Measurements from ENCODE around the gene ZFYVE27.

Gene ZFYVE27

GRCh38 chr10:97760461-97761257 is 23.7 kb downstream of the ZFYVE27 start:
- ChIA-PET POLR2A (no interaction called here), CTCF (interaction anchor here (1.1 to 5.5 kb wide), 5 partner anchors 11 to 281 kb away, joined by 3 to 36 read pairs (median 4); no protein-coding TSS in a partner anchor)
- TF ChIP-seq ZBTB20 (tag by site-specific recombination; IDR thresholded peaks at IDR 0.05) (no peak), ZNF623 (tag by site-specific recombination; IDR thresholded peaks at IDR 0.05) (no peak), ZNF792 (tag by site-specific recombination; IDR thresholded peaks at IDR 0.05) (no peak), PRDM1 (tag by site-specific recombination; IDR thresholded peaks at IDR 0.05) (no peak), ZNF18 (tag by site-specific recombination; IDR thresholded peaks at IDR 0.05) (no peak), ZNF239 (tag by site-specific recombination; IDR thresholded peaks at IDR 0.05) (no peak), ZNF202 (tag by site-specific recombination; IDR thresholded peaks at IDR 0.05; ENCODE audit: borderline replicate concordance) (no peak), ZNF146 (tag by site-specific recombination; IDR thresholded peaks at IDR 0.05) (no peak), GLIS2 (tag by site-specific recombination; IDR thresholded peaks at IDR 0.05) (no peak), IKZF3 (tag by site-specific recombination; IDR thresholded peaks at IDR 0.05) (no peak), ZNF585B (tag by site-specific recombination; IDR thresholded peaks at IDR 0.05) (no peak), ZNF140 (tag by site-specific recombination; IDR thresholded peaks at IDR 0.05) (no peak), ZNF174 (tag by site-specific recombination; IDR thresholded peaks at IDR 0.05) (no peak), ZNF366 (tag by site-specific recombination; conservative IDR thresholded peaks at IDR 0.05) (no peak), ZNF558 (tag by site-specific recombination; IDR thresholded peaks at IDR 0.05) (no peak), ZNF768 (tag by site-specific recombination; IDR thresholded peaks at IDR 0.05) (no peak), ZEB2 (tag by site-specific recombination; IDR thresholded peaks at IDR 0.05) (no peak)
- TF ChIP-seq, protein P1, sequence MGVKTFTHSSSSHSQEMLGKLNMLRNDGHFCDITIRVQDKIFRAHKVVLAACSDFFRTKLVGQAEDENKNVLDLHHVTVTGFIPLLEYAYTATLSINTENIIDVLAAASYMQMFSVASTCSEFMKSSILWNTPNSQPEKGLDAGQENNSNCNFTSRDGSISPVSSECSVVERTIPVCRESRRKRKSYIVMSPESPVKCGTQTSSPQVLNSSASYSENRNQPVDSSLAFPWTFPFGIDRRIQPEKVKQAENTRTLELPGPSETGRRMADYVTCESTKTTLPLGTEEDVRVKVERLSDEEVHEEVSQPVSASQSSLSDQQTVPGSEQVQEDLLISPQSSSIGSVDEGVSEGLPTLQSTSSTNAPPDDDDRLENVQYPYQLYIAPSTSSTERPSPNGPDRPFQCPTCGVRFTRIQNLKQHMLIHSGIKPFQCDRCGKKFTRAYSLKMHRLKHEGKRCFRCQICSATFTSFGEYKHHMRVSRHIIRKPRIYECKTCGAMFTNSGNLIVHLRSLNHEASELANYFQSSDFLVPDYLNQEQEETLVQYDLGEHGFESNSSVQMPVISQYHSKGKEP (tag by site-specific recombination; IDR thresholded peaks at IDR 0.05) = no peak

GRCh38 chr10:97761331-97761865 is 24.5 kb downstream of the ZFYVE27 start:
- peaks cover 0 to 48% of the 10 kb centered on the region in 2 experiments; a peak in 2 of 3 replicates for H3K36me3 ChIP-seq (ENCODE audit: control insufficient read depth in 2 of 2, insufficient read depth in 1 of 2, low read length in 2 of 2)
- H3K27ac ChIP-seq (ENCODE audit: extremely low read depth, low read depth, low read length) = no peak overlapping the region
- ChIA-PET POLR2A (interaction anchor here (1.2 kb wide), 1 partner anchor 20 kb away, joined by 3 read pairs; no protein-coding TSS in a partner anchor), CTCF (interaction anchor here (0.6 to 5.5 kb wide), 2 partner anchors 108 to 284 kb away, joined by 3 to 36 read pairs; no protein-coding TSS in a partner anchor)
- H3K9me3 ChIP-seq (ENCODE audit: control insufficient read depth, insufficient read depth, low read depth, low read length) = no peaks in the 10 kb centered on the region
- TF ChIP-seq PRDM4 (tag by site-specific recombination; IDR thresholded peaks at IDR 0.05) (no peak), ZNF404 (tag by site-specific recombination; IDR thresholded peaks at IDR 0.05) (no peak), ZBTB7A (tag by site-specific recombination; IDR thresholded peaks at IDR 0.05; ENCODE audit: low read depth) (no peak), ZFP3 (tag by site-specific recombination; IDR thresholded peaks at IDR 0.05; ENCODE audit: low read depth) (no peak), ZNF132 (tag by site-specific recombination; IDR thresholded peaks at IDR 0.05; ENCODE audit: borderline replicate concordance) (no peak), ZNF202 (tag by site-specific recombination; IDR thresholded peaks at IDR 0.05; ENCODE audit: borderline replicate concordance) (no peak), OSR2 (tag by site-specific recombination; IDR thresholded peaks at IDR 0.05) (no peak)
- H3K4me3 ChIP-seq (ENCODE audit: low read depth, low read length) = no peak overlapping the region
- H3K4me1 ChIP-seq (ENCODE audit: control insufficient read depth, insufficient read depth, low read length) = no peaks in the 10 kb centered on the region

More at GRCh38 chr10:97760461-97761257, 23.7 kb downstream of the ZFYVE27 start:
- Histone ChIP-seq H3K27ac (ENCODE audit: extremely low read depth, low read depth, low read length) (no peak overlapping the region), H3K4me1 (ENCODE audit: control insufficient read depth, insufficient read depth, low read length) (no peaks in the 10 kb centered on the region), H3K4me3 (ENCODE audit: low read depth, low read length) (no peak overlapping the region), H3K9me3 (ENCODE audit: control insufficient read depth, insufficient read depth, low read depth, low read length) (no peaks in the 10 kb centered on the region), H3K36me3 (ENCODE audit: control insufficient read depth in 2 of 2, insufficient read depth in 1 of 2, low read length in 2 of 2) (peaks cover 0 to 55% of the 10 kb centered on the region in 2 experiments; a peak in 2 of 3 replicates)

Data from HEK293 (cell line).